C4-2B (cell line): ENCODE measurements around the gene IL17RD.

ENCODE experiments used
- H3K27ac ChIP-seq: fragments of 450-650 bp; 2 replicates; pipeline ENCODE4 v1.5.1; 2017
- CTCF ChIP-seq: fragments of 450-650 bp; conservative IDR thresholded peaks from 2 replicates; pipeline ENCODE4 v1.5.1; 2017; ENCODE audit warnings: mild to moderate bottlenecking
- ZFX ChIP-seq: fragments of 450-650 bp; IDR thresholded peaks from 2 replicates; pipeline ENCODE4 v1.6.1; 2017

IL17RD gene

GRCh38 chr3:57165641-57166040 is 488 bp upstream of the IL17RD start:
- H3K27ac ChIP-seq = no peak overlapping the region
- TF ChIP-seq CTCF (no peak), ZFX (no peak)

GRCh38 chr3:57164217-57164656 is 916 bp downstream of the IL17RD start:
- no peak overlapping the region for H3K27ac ChIP-seq
- TF ChIP-seq CTCF = no peak
- TF ChIP-seq ZFX = no peak

GRCh38 chr3:57163751-57164150 is 1.4 kb downstream of the IL17RD start:
- no peak overlapping the region for H3K27ac ChIP-seq
- TF ChIP-seq ZFX (no peak), CTCF (no peak)

- no peak overlapping the region for H3K27ac ChIP-seq
- TF ChIP-seq ZFX (no peak), CTCF (no peak)
Measured at GRCh38 chr3:57161915-57162314, 3.2 kb downstream of the IL17RD start.

- TF ChIP-seq CTCF (no peak), ZFX (no peak)
- no peak overlapping the region for H3K27ac ChIP-seq
Measured at GRCh38 chr3:57160765-57161538, 4.2 kb downstream of the IL17RD start.

- no peak overlapping the region for H3K27ac ChIP-seq
Measured at GRCh38 chr3:57160076-57160764, 4.9 kb downstream of the IL17RD start.

More at GRCh38 chr3:57160076-57160764, 4.9 kb downstream of the IL17RD start:
- TF ChIP-seq ZFX = no peak
- no peak for TF ChIP-seq CTCF
